Kidney tubule cell (primary cell): Measurements from ENCODE around the gene KCNAB1.

Experiments used
- DNase-seq: peaks from one replicate; pipeline ENCODE4 v3.0.0-alpha.2; 2018; ENCODE audit warnings: low spot score

KCNAB1 gene

DNA sequence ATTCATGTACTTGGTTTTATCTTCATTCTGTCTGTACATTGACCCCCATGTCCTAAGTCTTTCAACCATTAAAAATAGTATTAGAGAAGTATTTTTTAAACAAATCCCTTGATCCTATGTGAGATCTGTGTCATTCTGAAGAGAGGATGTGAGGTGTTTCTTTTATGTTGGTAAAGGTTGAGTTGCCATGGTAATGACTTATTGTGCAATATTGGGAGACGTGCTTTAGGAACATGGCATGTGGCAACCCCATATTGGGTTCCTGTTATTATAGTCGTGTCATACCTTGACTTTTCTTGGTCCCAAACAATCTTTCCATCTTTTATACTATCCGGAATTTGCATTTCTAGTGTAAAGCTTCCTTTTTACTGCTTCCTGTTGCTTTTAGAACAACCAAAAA is 203.1 kb downstream of the KCNAB1 start:
- no peak for DNase-seq

DNA sequence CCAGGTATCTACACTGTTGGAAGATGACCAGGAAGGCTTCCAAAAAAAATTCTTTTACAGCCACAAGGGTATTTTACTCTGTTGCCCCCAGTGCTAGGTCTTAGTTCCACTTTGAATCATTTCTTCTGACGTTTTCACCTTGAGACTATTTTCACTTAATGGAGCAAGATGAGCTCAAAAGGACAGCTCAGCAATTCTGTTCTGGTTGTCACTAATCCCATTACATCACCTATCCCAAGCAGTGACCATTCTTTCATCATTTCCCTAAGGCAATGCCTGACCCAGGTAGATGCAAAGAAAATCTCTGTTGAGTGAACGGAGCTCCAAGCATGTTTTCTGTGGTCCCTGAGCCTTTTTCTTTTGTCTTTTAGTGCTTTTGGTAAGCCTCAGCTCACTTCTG is 210.0 kb downstream of the KCNAB1 start:
- DNase-seq: no peak

DNA sequence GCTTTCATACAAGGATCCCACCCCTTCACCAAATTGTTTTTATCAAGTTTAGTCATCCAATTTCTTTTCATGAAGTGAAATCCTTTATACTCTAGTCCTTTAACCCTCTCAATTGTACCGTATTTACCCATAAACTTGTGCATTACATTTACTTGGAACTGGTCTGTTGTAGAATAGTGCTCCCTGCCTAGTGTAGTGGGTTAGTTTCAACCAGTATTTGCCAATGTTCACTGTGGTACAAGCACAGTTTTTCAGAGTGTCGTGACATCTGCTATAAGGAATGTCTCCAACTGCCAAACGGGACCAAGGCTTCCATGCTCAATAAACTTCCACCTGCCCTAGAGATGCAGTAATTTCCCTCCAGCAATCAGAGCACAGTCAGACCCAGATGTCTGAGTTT is 211.9 kb downstream of the KCNAB1 start:
- DNase-seq: peak; percentile 29

DNA sequence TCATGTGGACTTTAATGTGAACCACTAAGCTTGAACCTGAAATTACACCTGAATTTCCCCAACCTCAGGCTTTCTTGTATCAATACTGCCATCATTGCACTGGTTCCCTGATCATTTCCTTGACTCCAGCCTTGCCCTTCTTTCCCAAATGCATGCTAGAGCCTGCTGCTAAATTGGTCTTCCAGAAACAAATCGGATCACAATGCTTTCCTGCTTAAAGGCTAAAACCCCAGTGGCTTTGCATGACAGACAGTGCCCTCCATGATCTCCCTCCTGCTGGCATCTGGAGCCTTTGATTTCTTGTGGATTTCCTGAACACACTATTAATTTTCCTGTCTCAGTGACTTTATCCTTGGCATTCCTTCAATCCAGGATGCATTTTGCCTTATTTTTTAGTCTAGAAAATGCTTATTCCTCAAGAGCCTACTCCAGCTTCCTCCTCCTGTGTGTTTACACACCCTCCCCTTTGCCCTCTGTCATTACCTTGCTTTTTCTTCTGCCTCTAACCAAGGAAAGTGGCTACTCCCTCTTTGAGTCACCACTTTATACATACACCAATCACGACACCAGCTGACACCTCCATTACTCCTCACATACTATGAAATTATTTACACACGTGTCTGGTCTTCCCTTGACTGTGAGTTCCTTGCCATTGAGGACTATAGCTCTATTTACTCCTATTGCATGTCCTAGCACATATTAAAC is 214.6 kb downstream of the KCNAB1 start:
- peak; percentile 41 for DNase-seq

DNA sequence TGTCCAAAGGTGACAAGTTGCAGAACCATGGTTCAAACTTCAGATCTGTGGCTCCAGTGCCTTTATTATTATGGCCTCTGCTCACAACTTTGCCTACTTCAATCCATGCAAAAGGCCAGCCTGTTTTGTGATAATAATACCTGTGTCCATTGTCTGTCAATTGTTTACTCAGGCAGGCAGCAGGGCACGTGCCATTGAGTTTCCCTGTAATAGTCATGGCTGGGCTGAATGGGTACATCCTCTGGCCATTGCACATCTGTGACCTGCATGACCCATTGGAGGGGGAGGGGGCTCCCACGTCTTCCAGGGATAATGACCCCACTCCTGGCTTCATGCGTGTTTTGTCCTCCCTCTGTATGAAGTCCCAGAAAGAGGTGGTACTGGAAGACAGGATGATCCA is 219.1 kb downstream of the KCNAB1 start:
- no peak for DNase-seq

DNA sequence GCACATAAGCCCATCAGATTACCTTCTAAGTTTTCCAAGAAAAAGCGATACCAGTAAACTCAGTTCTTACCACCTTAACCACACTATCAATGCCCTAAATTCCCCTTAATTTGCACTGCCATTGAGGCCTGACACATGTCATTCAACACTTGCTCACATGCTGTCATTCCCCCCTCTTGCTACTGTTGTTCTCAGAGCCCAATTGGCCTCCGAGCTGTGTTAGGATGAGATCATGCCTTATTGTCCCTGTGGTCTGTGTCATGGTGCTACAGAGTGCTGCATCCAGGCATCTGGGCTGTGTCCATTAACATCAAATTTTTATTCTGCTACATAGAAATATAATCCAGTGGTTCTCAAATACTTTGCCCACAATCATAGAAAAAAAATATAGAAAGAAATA is 221.0 kb downstream of the KCNAB1 start:
- no peak for DNase-seq

DNA sequence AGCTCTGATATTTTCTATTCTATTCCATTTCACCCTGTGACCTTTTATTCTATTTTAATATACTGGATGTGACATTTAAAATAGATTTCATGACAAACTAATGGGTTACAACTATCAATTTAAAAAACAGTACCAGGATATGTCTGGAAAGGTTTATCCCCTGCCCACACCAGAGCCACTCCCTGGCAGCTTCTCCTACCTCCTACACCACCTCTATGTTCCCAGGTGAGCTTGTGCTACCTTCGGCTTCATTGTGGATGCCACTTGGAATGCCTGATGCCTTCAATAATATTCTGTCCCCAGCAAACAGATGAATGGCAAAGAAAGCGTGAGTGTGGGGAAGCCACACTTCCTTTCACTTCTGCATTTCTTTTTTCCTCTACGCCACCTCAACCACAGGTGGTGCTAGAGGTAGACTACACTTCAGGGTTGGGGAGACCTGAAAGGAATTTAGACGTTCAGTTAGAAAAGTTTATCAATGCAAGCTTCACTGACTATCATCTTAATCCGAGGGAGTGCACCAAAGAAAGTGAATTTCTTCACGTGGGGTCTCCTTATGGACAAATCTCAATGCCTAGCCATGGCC is 221.5 kb downstream of the KCNAB1 start:
- DNase-seq: no peak

DNA sequence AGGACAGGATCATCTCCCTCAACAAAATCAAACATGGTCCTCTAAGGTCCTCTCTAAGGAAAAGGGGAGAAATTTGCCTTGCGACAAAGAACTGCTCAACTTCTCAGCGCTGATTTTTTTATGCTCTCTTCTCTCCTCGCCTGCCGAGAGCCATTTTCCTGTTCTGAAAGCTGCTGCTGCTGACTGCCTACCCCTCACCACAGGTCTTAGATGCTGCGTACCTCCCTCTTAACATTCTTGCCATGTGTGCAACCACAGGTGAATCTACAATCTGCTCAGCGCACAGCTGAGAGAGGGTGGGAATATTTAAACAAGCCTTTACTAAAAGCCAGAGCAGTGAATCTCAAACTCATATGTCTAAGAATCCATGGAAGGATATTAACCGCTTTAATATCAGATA is 223.8 kb downstream of the KCNAB1 start:
- no peak for DNase-seq

DNA sequence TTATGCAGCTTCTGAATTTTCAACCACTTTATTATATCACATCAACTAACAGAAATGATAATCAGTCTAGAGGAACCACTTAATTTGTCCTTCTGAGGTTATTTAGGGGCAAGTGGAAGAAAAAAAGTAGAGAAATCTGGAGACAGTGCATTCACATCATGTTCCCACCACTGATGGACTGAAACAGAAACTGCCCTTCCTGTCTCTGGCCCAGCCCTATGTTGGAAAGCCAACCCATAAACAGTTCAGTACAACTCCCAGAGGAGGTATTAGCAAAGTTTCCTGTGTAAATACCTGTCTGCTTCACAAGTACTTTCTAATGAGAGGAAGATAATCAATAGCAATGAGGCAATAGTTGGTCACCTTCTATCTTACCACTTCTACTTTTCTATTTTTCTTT is 228.7 kb downstream of the KCNAB1 start:
- DNase-seq: no peak

DNA sequence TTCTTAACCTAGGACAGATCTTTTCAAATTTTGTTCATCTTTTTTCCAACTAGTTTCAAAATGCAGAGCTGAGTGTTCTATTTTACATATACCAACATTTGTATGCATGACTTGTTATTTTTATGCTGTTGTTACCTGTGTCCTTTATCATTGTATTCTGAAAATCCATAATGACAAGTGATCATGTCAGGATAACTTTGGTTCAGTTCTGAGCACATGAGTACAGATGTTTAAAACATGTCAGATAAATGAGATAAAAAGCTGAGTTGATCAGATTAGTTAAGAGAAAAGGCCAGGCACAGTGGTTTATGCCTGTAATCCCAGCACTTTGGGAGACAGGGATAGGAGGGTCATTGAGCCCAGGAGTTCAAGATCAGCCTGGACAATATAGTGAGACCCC is 229.6 kb downstream of the KCNAB1 start:
- DNase-seq: no peak

DNA sequence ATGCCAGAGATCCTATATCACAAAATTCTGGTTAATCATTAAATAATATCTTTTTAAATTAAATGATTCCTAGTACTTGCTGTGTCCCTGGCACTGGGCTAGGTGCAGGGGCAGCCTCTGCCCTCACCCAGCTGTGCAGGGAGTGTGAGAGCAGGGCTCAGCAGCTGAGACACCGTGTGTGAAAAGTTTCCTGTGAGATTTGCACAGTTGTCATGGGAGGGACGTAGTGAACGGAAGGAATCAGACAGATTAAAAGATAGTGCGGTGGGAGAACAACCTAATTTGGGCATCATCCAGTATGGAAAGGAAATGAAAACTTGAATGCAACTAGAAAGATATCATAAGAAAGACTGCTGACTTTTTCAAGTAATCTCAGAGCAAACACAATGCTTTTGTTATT is 230.4 kb downstream of the KCNAB1 start:
- DNase-seq: no peak

DNA sequence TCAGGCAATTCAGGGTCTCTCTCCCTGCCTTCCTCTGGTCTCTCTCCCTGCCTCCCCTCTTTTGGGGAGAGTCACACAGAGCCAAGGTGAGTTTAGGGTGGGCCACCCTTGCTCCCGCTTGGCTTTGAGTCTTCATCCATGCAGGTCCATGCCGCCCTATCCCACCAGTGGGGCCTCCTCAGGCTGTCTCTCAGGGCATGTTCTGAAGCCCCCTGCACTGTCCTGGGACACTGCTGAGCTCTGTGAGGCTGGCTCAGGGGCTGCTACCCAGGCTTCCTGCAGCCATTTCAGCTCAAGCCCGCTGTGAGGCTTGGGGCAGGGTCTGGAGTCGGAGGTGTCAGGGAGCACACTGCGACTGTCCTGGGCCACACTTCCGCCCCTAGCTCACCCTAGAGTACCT is 231.4 kb downstream of the KCNAB1 start:
- no peak for DNase-seq

DNA sequence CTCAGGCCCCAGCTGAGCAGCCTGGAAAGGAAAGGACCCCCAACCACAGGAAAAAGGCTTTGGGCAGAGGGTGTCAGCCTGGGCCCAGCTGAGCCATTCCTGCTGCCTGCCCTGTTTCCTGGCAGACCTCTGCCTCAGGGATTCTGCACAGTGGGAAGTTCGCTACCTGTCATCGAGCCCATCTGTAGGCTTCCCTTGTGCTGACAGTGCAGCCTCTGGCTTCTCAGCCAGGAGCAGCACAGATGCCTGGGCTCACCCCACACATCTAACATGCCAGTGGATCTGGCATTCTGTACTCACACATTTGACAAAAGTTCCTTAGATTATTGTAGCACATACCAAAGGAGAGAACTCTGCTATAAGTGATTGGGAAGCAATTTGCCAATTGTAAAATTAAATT is 232.3 kb downstream of the KCNAB1 start:
- no peak for DNase-seq

DNA sequence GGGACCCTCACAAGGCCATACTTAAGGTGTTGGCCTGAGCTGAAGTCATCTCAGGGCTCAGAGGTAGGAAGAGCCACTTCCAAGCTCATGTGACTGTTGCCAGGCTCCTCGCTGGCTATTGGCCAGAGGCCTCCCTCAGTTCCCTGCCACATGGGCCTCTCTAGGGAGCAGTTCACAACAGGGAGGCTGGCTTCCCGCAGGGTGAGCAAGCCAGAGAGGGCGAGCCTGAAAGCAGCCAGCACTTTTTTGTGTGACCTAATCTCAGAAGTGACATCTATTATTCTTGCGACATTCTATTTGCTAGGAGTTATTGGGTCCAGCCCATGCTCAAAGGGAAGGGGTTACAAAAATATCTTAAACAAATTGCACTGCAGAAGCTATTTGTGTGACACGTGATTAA is 233.2 kb downstream of the KCNAB1 start:
- no peak for DNase-seq

DNA sequence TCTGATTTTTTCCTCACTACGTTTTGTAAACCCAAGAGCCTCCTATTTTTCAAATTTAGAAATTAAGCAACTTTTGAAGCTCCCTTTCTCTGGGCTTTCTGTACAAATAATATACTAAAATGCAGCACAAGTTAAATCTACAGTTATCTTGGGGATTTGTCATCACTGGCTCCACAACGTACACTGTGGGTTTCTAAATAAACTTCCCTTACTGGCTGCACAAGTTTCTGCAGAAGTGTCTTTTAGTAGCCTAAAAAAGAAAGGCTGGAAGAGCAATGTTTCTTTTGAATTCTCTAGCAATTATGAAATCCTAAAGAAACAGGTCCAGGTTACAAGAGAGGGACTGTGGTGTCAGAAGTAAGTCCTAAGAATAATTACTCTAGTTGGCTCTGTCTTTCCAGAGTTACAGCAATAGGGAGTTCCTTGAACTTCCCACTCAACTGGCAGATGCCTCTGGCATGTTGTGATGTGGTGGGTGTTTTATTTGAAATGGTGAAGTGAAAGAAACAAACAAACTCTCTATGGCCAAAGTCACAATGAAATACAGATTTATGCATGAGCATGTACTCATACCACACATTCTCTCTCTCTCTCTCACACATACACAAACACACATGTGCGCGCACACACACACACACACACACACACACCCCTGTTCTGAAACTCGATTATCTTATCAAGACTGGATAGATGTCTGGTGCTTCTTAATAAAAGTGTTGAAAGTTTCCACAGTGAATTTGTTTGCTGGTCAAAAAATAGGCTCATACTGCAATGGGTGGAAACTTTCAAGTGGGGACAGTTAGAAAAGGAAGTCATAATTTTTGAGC is 236.4 kb downstream of the KCNAB1 start:
- no peak for DNase-seq

DNA sequence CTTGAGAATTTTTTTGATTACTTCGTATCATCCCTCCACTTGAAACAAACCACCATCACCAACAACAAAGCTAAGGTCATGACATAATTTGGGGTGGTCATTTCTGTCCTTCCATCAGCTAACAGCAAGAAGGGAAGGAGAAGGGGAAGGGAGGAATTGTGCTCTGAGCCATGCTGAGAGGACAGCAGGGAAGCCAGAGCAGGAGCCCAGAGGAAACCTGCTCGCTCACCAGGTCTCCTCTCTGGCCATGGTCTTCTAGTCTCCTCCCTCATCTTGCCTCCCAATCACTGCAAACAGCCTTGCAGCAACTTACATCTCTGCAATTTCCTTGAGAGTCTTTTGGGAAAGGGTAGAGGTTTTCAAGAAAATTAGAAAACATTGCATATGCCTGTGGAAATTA is 237.9 kb downstream of the KCNAB1 start:
- no peak for DNase-seq

DNA sequence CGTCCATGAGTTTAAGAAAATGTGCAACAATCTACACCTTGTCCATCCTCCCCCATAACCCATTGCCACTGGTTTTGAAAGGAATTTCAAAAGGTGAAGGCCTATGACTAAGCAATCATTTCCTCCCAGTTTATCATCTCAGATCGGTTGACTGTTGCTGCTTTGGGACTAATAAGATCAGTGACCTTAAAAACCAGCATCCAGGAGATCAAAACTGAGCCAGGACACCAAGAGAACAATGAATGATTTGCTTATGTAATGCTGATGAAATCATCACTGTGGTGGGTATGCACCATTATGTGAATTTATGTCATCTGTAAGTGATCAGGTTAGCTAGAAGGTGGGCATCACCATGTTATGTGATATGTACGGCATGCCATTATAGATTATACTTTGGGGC is 239.0 kb downstream of the KCNAB1 start:
- peak; percentile 18 for DNase-seq

DNA sequence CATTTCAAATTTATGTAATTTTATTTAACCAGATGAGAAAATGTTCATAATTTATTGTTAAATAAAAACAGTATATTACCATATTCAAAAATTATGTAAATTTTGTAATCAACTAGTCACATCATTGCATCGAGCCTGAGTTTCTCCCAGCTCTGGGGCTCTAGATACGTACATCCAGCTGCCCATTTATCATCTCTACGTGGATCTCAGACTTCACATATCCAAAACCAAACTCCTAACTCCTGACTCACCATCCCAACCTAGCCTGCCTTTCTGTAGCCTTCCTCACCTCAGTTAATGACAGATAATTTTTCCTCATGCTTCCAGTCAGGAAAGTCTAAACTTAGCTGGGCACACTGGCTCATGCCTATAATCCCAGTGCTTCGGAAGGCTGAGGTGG is 239.7 kb downstream of the KCNAB1 start:
- DNase-seq: no peak

DNA sequence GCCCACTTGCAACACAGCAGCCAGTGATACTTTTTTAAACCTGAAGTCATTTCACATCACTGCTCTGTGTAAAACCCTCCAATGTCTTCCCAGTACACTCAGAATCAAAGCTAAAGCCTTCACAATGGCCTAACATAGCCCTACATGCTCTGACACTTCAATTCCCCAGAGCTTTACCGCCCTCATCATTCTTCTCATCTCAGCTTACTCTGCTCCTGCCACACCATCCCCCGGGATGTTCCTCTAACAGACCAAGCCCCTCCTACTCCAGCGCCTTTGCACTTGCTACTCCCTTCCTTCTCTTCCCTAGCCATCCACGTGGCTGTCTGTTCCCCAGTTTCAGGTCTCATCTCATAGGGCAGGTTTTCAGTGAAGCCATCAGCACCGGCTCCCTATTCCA is 240.6 kb downstream of the KCNAB1 start:
- DNase-seq: no peak

DNA sequence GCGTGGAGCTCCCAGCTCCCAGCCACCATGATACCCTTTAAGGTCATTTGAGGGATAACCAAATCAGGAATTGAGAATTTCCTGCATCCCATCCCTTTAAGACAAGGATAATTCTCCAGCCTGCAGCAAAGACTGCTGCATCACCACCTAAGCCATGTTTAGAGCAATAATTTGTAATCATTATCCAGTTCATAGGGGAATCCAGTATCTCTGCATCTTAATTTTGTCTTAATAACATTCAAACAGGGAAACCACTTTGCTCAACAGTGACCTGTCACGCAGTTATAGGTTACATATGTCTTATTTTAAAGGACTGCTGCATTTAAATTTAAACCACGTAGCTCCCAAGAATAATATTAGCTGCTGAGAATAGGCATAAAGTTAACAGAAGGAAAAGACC is 246.2 kb downstream of the KCNAB1 start:
- DNase-seq: no peak

DNA sequence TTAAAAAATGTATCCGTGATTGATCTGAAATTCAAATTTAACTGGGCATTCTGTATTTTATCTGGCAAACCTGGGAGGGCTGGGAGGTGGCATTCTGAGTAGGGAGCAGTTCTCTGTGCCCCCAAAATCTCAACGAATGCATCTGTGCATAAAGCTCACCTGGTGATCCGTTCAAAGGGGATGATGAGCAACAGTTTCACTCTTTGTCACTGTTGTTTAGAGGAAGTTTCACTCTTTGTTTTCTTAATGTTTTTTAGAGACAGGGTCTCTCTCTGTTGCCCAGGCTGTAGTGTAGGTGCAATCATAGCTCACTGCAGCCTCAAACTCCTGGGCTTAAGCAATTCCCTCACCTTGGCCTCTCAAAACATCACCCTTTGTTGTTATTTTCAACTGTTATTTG is 247.8 kb downstream of the KCNAB1 start:
- no peak for DNase-seq

DNA sequence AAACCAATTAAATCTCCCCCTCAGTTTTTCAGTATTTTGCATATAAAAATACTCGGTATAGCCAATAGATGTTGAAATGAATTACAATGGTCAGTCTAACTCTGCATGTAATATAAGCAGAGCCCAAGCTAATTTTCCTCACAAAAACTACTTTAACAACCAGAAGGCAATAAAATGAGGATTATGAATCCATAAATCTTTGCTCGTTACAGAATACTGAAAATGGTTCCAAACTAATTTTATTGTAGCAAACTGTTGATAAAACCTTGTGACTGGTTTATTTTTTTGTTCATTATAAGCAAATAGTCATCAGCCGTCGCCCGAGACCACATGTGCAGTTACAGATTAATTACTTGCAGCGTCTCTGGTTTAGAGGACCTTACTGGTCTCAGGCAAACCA is 251.3 kb downstream of the KCNAB1 start:
- no peak for DNase-seq

DNA sequence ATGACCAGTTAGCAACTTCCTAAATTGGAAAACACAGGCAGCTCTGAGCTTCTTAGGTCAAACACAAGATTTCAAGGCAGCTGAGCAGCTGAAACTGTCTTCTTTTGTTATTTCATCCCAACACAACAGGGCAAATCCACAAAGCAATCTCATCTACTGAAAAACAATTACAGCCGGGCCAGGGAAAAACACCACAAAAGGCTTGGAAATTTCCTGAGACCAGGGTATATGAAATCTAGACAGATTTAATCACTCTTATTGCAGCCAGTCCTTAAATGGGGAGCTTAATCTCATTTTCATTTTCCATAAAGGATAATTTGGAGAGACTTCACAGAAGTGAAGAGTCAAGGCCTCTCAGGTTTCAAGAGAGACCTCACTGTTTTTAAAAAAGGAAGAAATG is 252.7 kb downstream of the KCNAB1 start:
- no peak for DNase-seq
